Natural killer cell treated with Interleukin-12 subunit alpha and Interleukin-12 subunit beta and Interleukin-15 and Interleukin-18, amount 100 ng/mL, for 72 hours (primary cell): ENCODE measurements around the gene NCOR1. TPM values are rescaled to one million over a fixed set of nuclear protein-coding genes. Genes with fewer than 3 reads are reported as not detected.
A peak's percentile ranks its signal among the peaks of the same experiment; 100 is the strongest.
"Not testable (repeated sequence)": the region's sequence is repeated elsewhere in the genome, so short reads cannot be mapped to it uniquely, and the experiment has no call there.

Experiments
- ATAC-seq, 2 donors: fragments of 150-1000 bp; cut with Tn5 transposase in 1 of 2; sonication (Bioruptor Pico), chemical (Tn5 transposase) in 1 of 2; 2 replicates each; pipeline ENCODE4 v1.10.0; 2021
- DNase-seq: peaks from one replicate; pipeline ENCODE4 v3.0.0; 2022; ENCODE audit warnings: low spot score
- H3K27ac Mint-ChIP-seq, 2 donors: 1 replicate in 1 of 2; 2 replicates in 1 of 2; pipeline ENCODE4 v1.8.0; 2022; ENCODE audit warnings: mixed read lengths in 2 of 2, mild to moderate bottlenecking in 1 of 2, moderate library complexity in 1 of 2
- H3K27me3 Mint-ChIP-seq, 2 donors: 1 replicate in 1 of 2; 2 replicates in 1 of 2; pipeline ENCODE4 v1.8.0; 2022; ENCODE audit warnings: mixed read lengths in 2 of 2
- H3K36me3 Mint-ChIP-seq: one replicate; pipeline ENCODE4 v1.8.0; 2022; ENCODE audit warnings: mixed read lengths
- H3K4me1 Mint-ChIP-seq, 2 donors: 1 replicate in 1 of 2; 2 replicates in 1 of 2; pipeline ENCODE4 v1.8.0; 2022; ENCODE audit warnings: low read depth in 2 of 2, mixed read lengths in 2 of 2, mild to moderate bottlenecking in 1 of 2
- H3K4me3 Mint-ChIP-seq: one replicate; pipeline ENCODE4 v1.8.0; 2022; ENCODE audit warnings: mixed read lengths
- H3K9me3 Mint-ChIP-seq: 2 replicates; pipeline ENCODE4 v1.8.0; 2022; ENCODE audit warnings: mixed read lengths
- total RNA-seq, 2 donors: library from RNA; stranded (reverse); gene quantifications; one replicate each; pipeline ENCODE4 v1.2.3, GENCODE V29; 2022

Gene NCOR1
- total RNA-seq, 2 donors from 2014 or later: 146 to 193 TPM

GRCh38 chr17:16120937-16121336, 94.4 kb downstream of the NCOR1 start:
- H3K9me3 Mint-ChIP-seq: no peaks in the 10 kb centered on the region
- H3K4me3 Mint-ChIP-seq: no peak overlapping the region
- H3K27ac Mint-ChIP-seq: no peak overlapping the region
- peaks cover 7 to 12% of the 10 kb centered on the region in 2 donors for H3K4me1 Mint-ChIP-seq
- no peaks in the 10 kb centered on the region for H3K27me3 Mint-ChIP-seq
- ATAC-seq (no peak), DNase-seq (no peak)
- peaks cover 26% of the 10 kb centered on the region for H3K36me3 Mint-ChIP-seq

- DNase-seq (no peak), ATAC-seq (no peak)
- peaks cover 0 to 4% of the 10 kb centered on the region in 2 donors for H3K4me1 Mint-ChIP-seq
- H3K36me3 Mint-ChIP-seq: peaks cover 42% of the 10 kb centered on the region
- H3K27me3 Mint-ChIP-seq: no peaks in the 10 kb centered on the region
- H3K9me3 Mint-ChIP-seq: peaks cover 6% of the 10 kb centered on the region
- no peak overlapping the region for H3K27ac Mint-ChIP-seq
- H3K4me3 Mint-ChIP-seq: no peak overlapping the region
These were observed 98.2 kb downstream of the NCOR1 start for GRCh38 chr17:16117149-16117548.

- ATAC-seq, H3K9me3 Mint-ChIP-seq, DNase-seq, H3K27ac Mint-ChIP-seq, H3K4me3 Mint-ChIP-seq, H3K4me1 Mint-ChIP-seq, H3K27me3 Mint-ChIP-seq: not testable (repeated sequence)
- H3K36me3 Mint-ChIP-seq: peaks cover 40% of the 10 kb centered on the region
These were observed 100.1 kb downstream of the NCOR1 start for GRCh38 chr17:16115077-16115698.

- ATAC-seq (no peak), DNase-seq (no peak)
- Mint-ChIP-seq H3K4me1 (peaks cover 0 to 6% of the 10 kb centered on the region in 2 donors), H3K36me3 (peaks cover 8% of the 10 kb centered on the region), H3K27ac (no peak overlapping the region), H3K27me3 (no peaks in the 10 kb centered on the region), H3K9me3 (no peaks in the 10 kb centered on the region), H3K4me3 (no peak overlapping the region)
These were observed 106.5 kb downstream of the NCOR1 start for GRCh38 chr17:16108871-16109270.

GRCh38 chr17:16108386-16108785, 106.9 kb downstream of the NCOR1 start:
- ATAC-seq: no peak
- H3K4me1 Mint-ChIP-seq: peaks cover 0 to 7% of the 10 kb centered on the region in 2 donors
- H3K27ac Mint-ChIP-seq: no peak overlapping the region
- H3K27me3 Mint-ChIP-seq: no peaks in the 10 kb centered on the region
- no peak for DNase-seq
- H3K36me3 Mint-ChIP-seq: peaks cover 5% of the 10 kb centered on the region
- H3K9me3 Mint-ChIP-seq: no peaks in the 10 kb centered on the region
- no peak overlapping the region for H3K4me3 Mint-ChIP-seq

GRCh38 chr17:16107165-16107770, 108.1 kb downstream of the NCOR1 start:
- ATAC-seq: no peak
- Mint-ChIP-seq H3K36me3 (peaks cover 5% of the 10 kb centered on the region), H3K27ac (no peak overlapping the region), H3K4me3 (no peak overlapping the region), H3K27me3 (no peaks in the 10 kb centered on the region), H3K9me3 (no peaks in the 10 kb centered on the region), H3K4me1 (peaks cover 0 to 11% of the 10 kb centered on the region in 2 donors)
- DNase-seq: no peak

GRCh38 chr17:16106161-16106891, 109.0 kb downstream of the NCOR1 start:
- H3K4me3 Mint-ChIP-seq: no peak overlapping the region
- H3K27me3 Mint-ChIP-seq: no peaks in the 10 kb centered on the region
- peaks cover 7% of the 10 kb centered on the region for H3K36me3 Mint-ChIP-seq
- ATAC-seq (no peak), DNase-seq (no peak)
- H3K4me1 Mint-ChIP-seq: peaks cover 0 to 11% of the 10 kb centered on the region in 2 donors
- H3K9me3 Mint-ChIP-seq: no peaks in the 10 kb centered on the region
- no peak overlapping the region for H3K27ac Mint-ChIP-seq

GRCh38 chr17:16104189-16104588, 111.1 kb downstream of the NCOR1 start:
- no peaks in the 10 kb centered on the region for H3K9me3 Mint-ChIP-seq
- peaks cover 0 to 11% of the 10 kb centered on the region in 2 donors for H3K4me1 Mint-ChIP-seq
- peaks cover 11% of the 10 kb centered on the region for H3K36me3 Mint-ChIP-seq
- ATAC-seq (no peak), DNase-seq (no peak)
- H3K27me3 Mint-ChIP-seq: no peaks in the 10 kb centered on the region
- H3K27ac Mint-ChIP-seq: peak overlapping the region in 1 of 2 donors; percentile 53
- H3K4me3 Mint-ChIP-seq: no peak overlapping the region

GRCh38 chr17:16101440-16101839, 113.9 kb downstream of the NCOR1 start:
- Mint-ChIP-seq H3K27me3 (no peaks in the 10 kb centered on the region), H3K4me1 (peaks cover 0 to 11% of the 10 kb centered on the region in 2 donors), H3K27ac (no peak overlapping the region), H3K36me3 (peaks cover 18% of the 10 kb centered on the region), H3K9me3 (no peaks in the 10 kb centered on the region), H3K4me3 (no peak overlapping the region)
- no peak for DNase-seq
- no peak for ATAC-seq

GRCh38 chr17:16100737-16101400, 114.5 kb downstream of the NCOR1 start:
- no peak overlapping the region for H3K27ac Mint-ChIP-seq
- H3K4me3 Mint-ChIP-seq: no peak overlapping the region
- H3K36me3 Mint-ChIP-seq: peaks cover 18% of the 10 kb centered on the region
- DNase-seq: no peak
- H3K27me3 Mint-ChIP-seq: no peaks in the 10 kb centered on the region
- H3K4me1 Mint-ChIP-seq: peaks cover 0 to 11% of the 10 kb centered on the region in 2 donors
- no peaks in the 10 kb centered on the region for H3K9me3 Mint-ChIP-seq
- ATAC-seq: no peak

GRCh38 chr17:16091773-16092172, 123.6 kb downstream of the NCOR1 start:
- Mint-ChIP-seq H3K36me3 (peaks cover 12% of the 10 kb centered on the region), H3K27ac (no peak overlapping the region), H3K27me3 (no peaks in the 10 kb centered on the region), H3K4me1 (peaks cover 6 to 8% of the 10 kb centered on the region in 2 donors), H3K9me3 (no peaks in the 10 kb centered on the region), H3K4me3 (no peak overlapping the region)
- no peak for ATAC-seq
- no peak for DNase-seq

GRCh38 chr17:16086957-16087356, 128.4 kb downstream of the NCOR1 start:
- no peaks in the 10 kb centered on the region for H3K9me3 Mint-ChIP-seq
- H3K27ac Mint-ChIP-seq: peak overlapping the region; percentile 32 to 34
- H3K36me3 Mint-ChIP-seq: peaks cover 17% of the 10 kb centered on the region
- peaks cover 8 to 16% of the 10 kb centered on the region in 2 donors for H3K4me1 Mint-ChIP-seq
- no peak overlapping the region for H3K4me3 Mint-ChIP-seq
- DNase-seq: no peak
- no peaks in the 10 kb centered on the region for H3K27me3 Mint-ChIP-seq
- no peak for ATAC-seq

- Mint-ChIP-seq H3K4me1 (peaks cover 8 to 16% of the 10 kb centered on the region in 2 donors), H3K27ac (peak overlapping the region in 1 of 2 donors; percentile 28), H3K9me3 (no peaks in the 10 kb centered on the region), H3K36me3 (peaks cover 17% of the 10 kb centered on the region), H3K4me3 (no peak overlapping the region), H3K27me3 (no peaks in the 10 kb centered on the region)
- no peak for ATAC-seq
- no peak for DNase-seq
These were observed 130.2 kb downstream of the NCOR1 start for GRCh38 chr17:16085066-16085699.
